A549 (cell line): ENCODE results near the gene PPME1. TPM values are rescaled to one million over a fixed set of nuclear protein-coding genes. Genes with fewer than 3 reads are reported as not detected.
A peak's percentile ranks its signal among the peaks of the same experiment; 100 is the strongest.

Experiments
- ATAC-seq, 2 experiments: fragments of 200-7000 bp in 1 of 2; fragments of >200 bp in 1 of 2; cut with Nextera tagmentation in 1 of 2; cut with Tn5 transposase in 1 of 2; 3 replicates each; pipeline versions ENCODE4 v1.8.0 to v1.9.1; 2018 to 2020; ENCODE audit warnings: mild to moderate bottlenecking in 1 of 2, moderate library complexity in 1 of 2
- CTCF ChIA-PET: fragments of 300-600 bp; sonication (Branson Sonifier 250); formaldehyde crosslinking; extraction: SDS; loops from one replicate; lab custom pipeline; 2021; ENCODE audit warnings: antibody characterized with exemption, inconsistent platforms; lab: Yijun Ruan, JAX
- POLR2A ChIA-PET: fragments of 350-600 bp; formaldehyde crosslinking; extraction: SDS; loops from one replicate; lab custom pipeline; 2021; ENCODE audit warnings: antibody characterized with exemption, inconsistent platforms; lab: Yijun Ruan, JAX
- DNase-seq, 2 experiments: peaks; one replicate each; pipeline versions ENCODE4 v3.0.0 to v3.0.0-alpha.2; 2011 to 2016; ENCODE audit warnings: low read depth in 1 of 2, low spot score in 1 of 2
- FAIRE-seq: peaks from 2 replicates; lab custom pipeline; 2011; peaks lifted over from hg19 to GRCh38; lab: Jason Lieb, UNC
- H3K27ac ChIP-seq, 2 experiments: fragments of >200 bp; sonication (Bioruptor Twin); formaldehyde crosslinking; 3 replicates each; pipeline ENCODE4 v1.5.1; 2016 to 2017
- H3K4me1 ChIP-seq: fragments of >200 bp; sonication (Bioruptor Twin); formaldehyde crosslinking; 3 replicates; pipeline ENCODE4 v1.6.1; 2016
- H3K4me2 ChIP-seq: fragments of >200 bp; sonication (Bioruptor Twin); formaldehyde crosslinking; 3 replicates; pipeline ENCODE4 v1.6.1; 2016
- H3K4me3 ChIP-seq: fragments of >200 bp; sonication (Bioruptor Twin); formaldehyde crosslinking; 3 replicates; pipeline ENCODE4 v1.5.1; 2016
- H3K9me3 ChIP-seq: fragments of >200 bp; sonication (Bioruptor Twin); formaldehyde crosslinking; 3 replicates; pipeline ENCODE4 v1.6.1; 2016
- CBX8 ChIP-seq: fragments of 200-600 bp; sonication (generic); IDR thresholded peaks from 2 replicates; pipeline ENCODE4 v1.6.1; 2016
- CHD2 ChIP-seq: fragments of 150-350 bp; IDR thresholded peaks from 2 replicates; pipeline ENCODE4 v1.6.1; 2014; ENCODE audit warnings: low read length; ENCODE audit not compliant: partially characterized antibody
- EP300 ChIP-seq, 2 experiments: fragments of >200 bp; sonication (Bioruptor Twin); formaldehyde crosslinking; IDR thresholded peaks; 2 replicates in 1 of 2; 3 replicates in 1 of 2; pipeline ENCODE4 v1.6.1; 2016 to 2017
- FOSB ChIP-seq: fragments of 250-450 bp; sonication (Bioruptor Pico); IDR thresholded peaks from 2 replicates; pipeline ENCODE4 v1.5.0; 2020; ENCODE audit warnings: mild to moderate bottlenecking, moderate library complexity
- FOSL2 ChIP-seq, 2 experiments: fragments of 450-650 bp in 1 of 2; fragments of >200 bp in 1 of 2; sonication (Bioruptor Twin) in 1 of 2; formaldehyde crosslinking; IDR thresholded peaks; 2 replicates each; pipeline versions ENCODE4 v1.5.0 to v1.6.1; 2016 to 2020; ENCODE audit warnings: mild to moderate bottlenecking in 1 of 2, moderate library complexity in 1 of 2
- GATA3 ChIP-seq: IDR thresholded peaks from 2 replicates; pipeline ENCODE4 v1.6.1; 2012; ENCODE audit warnings: borderline replicate concordance
- HDAC2 ChIP-seq: fragments of 200-600 bp; sonication (generic); IDR thresholded peaks from 2 replicates; pipeline ENCODE4 v1.6.1; 2016
- HOXA7 ChIP-seq: fragments of 250-450 bp; sonication (Bioruptor Pico); IDR thresholded peaks from 2 replicates; pipeline ENCODE4 v1.5.0; 2020; ENCODE audit warnings: mild to moderate bottlenecking, moderate library complexity
- HOXB5 ChIP-seq: fragments of 250-450 bp; sonication (Bioruptor Pico); IDR thresholded peaks from 2 replicates; pipeline ENCODE4 v1.5.0; 2020; ENCODE audit warnings: mild to moderate bottlenecking, moderate library complexity
- JUN ChIP-seq, 2 experiments: fragments of >200 bp; sonication (Bioruptor Twin); formaldehyde crosslinking; IDR thresholded peaks; 2 replicates in 1 of 2; 3 replicates in 1 of 2; pipeline ENCODE4 v1.6.1; 2016 to 2017
- JUNB ChIP-seq: fragments of >200 bp; sonication (Bioruptor Twin); formaldehyde crosslinking; IDR thresholded peaks from 2 replicates; pipeline ENCODE4 v1.6.1; 2016
- KDM1A ChIP-seq: fragments of 200-600 bp; sonication (generic); IDR thresholded peaks from 2 replicates; pipeline ENCODE4 v1.6.1; 2016; ENCODE audit warnings: low read depth, mild to moderate bottlenecking
- MAFK ChIP-seq: fragments of 450-650 bp; IDR thresholded peaks from 2 replicates; pipeline ENCODE4 v1.6.1; 2014; ENCODE audit not compliant: partially characterized antibody
- NR3C1 ChIP-seq: fragments of >200 bp; sonication (Bioruptor Twin); formaldehyde crosslinking; IDR thresholded peaks from 3 replicates; pipeline ENCODE4 v1.6.1; 2017
- PHF8 ChIP-seq: fragments of 200-600 bp; sonication (generic); IDR thresholded peaks from 2 replicates; pipeline ENCODE4 v1.6.1; 2016; ENCODE audit warnings: low read depth, mild to moderate bottlenecking, antibody characterized with exemption, moderate library complexity, borderline replicate concordance
- POLR2A ChIP-seq: IDR thresholded peaks from 2 replicates; pipeline ENCODE4 v1.6.1; 2012; ENCODE audit warnings: mild to moderate bottlenecking, low read length
- RFX5 ChIP-seq: fragments of 450-650 bp; IDR thresholded peaks from 2 replicates; pipeline ENCODE4 v1.7.1; 2014; ENCODE audit warnings: antibody characterized with exemption, mild to moderate bottlenecking, moderate library complexity
- SREBF2 ChIP-seq: fragments of 450-650 bp; IDR thresholded peaks from 2 replicates; pipeline ENCODE4 v1.6.1; 2014; ENCODE audit warnings: mild to moderate bottlenecking, moderate library complexity
- TFCP2L1 ChIP-seq: fragments of 250-450 bp; sonication (Bioruptor Pico); IDR thresholded peaks from 2 replicates; pipeline ENCODE4 v1.5.0; 2021; ENCODE audit warnings: mild to moderate bottlenecking
- TP53 ChIP-seq: fragments of 250-450 bp; sonication (Bioruptor Pico); IDR thresholded peaks from 2 replicates; pipeline ENCODE4 v1.5.0; 2021; ENCODE audit warnings: mild to moderate bottlenecking, moderate library complexity
- ZNF302 ChIP-seq: fragments of 250-450 bp; sonication (Bioruptor Pico); IDR thresholded peaks from 2 replicates; pipeline ENCODE4 v1.9.0; 2021; ENCODE audit warnings: inconsistent platforms, mild to moderate bottlenecking, moderate library complexity
- ZSCAN20 ChIP-seq: fragments of 250-450 bp; sonication (Bioruptor Pico); IDR thresholded peaks from 2 replicates; pipeline ENCODE4 v1.8.0; 2022; ENCODE audit warnings: mild to moderate bottlenecking, moderate library complexity
- WGBS: methylation state at CpG from one replicate; pipeline ENCODE4 v1.1.6; 2017; ENCODE audit errors: missing lambda C conversion rate; 5-methylcytosine and 5-hydroxymethylcytosine counted together
- polyA plus RNA-seq, 4 experiments: library from polyadenylated mRNA; depleted of rRNA in 3 of 4; stranded (reverse); fragments of >200 nt; fragmentation: RNase III in 1 of 4; extraction: RNeasy Plus Mini Kit Qiagen cat#74134 plus additional on column Dnase treatment in 1 of 4; gene quantifications; 2 replicates in 3 of 4; 3 replicates in 1 of 4; pipeline ENCODE4 v1.2.3, GENCODE V29; 2011 to 2017
- TF ChIP-seq, protein P1 (sequence below): fragments of 250-450 bp; sonication (Bioruptor Pico); IDR thresholded peaks from 2 replicates; pipeline ENCODE4 v1.5.0; 2020; ENCODE audit warnings: low read depth, mild to moderate bottlenecking, moderate library complexity
- TF ChIP-seq, protein P2 (sequence below): IDR thresholded peaks from 2 replicates; pipeline ENCODE4 v1.6.1; 2012
- TF ChIP-seq, protein P3 (sequence below): fragments of 250-450 bp; sonication (Bioruptor Pico); IDR thresholded peaks from 2 replicates; pipeline ENCODE4 v1.5.0; 2021; ENCODE audit warnings: mild to moderate bottlenecking, moderate library complexity, borderline replicate concordance
- TF ChIP-seq, protein P4 (sequence below): fragments of 450-650 bp; IDR thresholded peaks from 2 replicates; pipeline ENCODE4 v1.6.1; 2014; ENCODE audit warnings: antibody characterized with exemption
- TF ChIP-seq, protein P5 (sequence below): fragments of >200 bp; sonication (Bioruptor Twin); formaldehyde crosslinking; IDR thresholded peaks from 3 replicates; pipeline ENCODE4 v1.6.1; 2016
- TF ChIP-seq, protein P6 (sequence below): fragments of >200 bp; sonication (Bioruptor Twin); formaldehyde crosslinking; IDR thresholded peaks from 3 replicates; pipeline ENCODE4 v1.5.1; 2016
- TF ChIP-seq, protein P7 (sequence below): IDR thresholded peaks from 2 replicates; pipeline ENCODE4 v1.6.1; 2012
- TF ChIP-seq, protein P8 (sequence below): fragments of 200-600 bp; sonication (generic); IDR thresholded peaks from 2 replicates; pipeline ENCODE4 v1.6.1; 2016; ENCODE audit warnings: antibody characterized with exemption, mild to moderate bottlenecking, moderate library complexity

PPME1 gene
- polyA plus RNA-seq, 2 of the 4 experiments (the other 2 are of a cell fraction): 82.6 to 89.8 TPM

DNA sequence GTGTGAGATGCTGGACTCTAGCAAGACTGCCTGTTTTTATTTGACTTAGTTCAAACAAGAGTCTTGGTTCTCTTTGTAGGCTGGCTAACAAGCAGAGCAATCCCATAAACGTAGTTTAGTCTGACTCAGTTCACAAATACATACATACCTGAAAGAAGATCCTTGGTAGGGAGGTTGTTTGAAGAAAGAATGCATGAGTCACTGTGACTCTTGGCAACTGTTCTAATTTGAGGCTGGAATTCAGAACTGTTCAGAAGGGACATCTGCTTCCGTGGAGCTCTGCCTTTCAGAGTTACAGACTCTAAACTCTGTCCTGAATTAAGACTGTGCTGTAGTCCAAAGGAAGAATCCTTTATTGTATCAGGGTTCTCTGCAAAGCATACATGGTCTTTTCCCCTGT lies 32.5 kb upstream of the PPME1 start:
- FAIRE-seq (peak; percentile 99), ATAC-seq (peak; percentile 95 to 96), DNase-seq (peak; percentile 74 to 97)
- ChIA-PET POLR2A (interaction anchor here (0.6 to 1.1 kb wide), 3 partner anchors 16 to 156 kb away, joined by 3 to 4 read pairs (median 3); partner anchors contain the start of genes C2CD3, PPME1 and UCP2), CTCF (interaction anchor here (2.0 kb wide), 1 partner anchor 32 kb away, joined by 6 read pairs; the partner anchor contains the start of genes C2CD3 and PPME1)
- Histone ChIP-seq H3K9me3 (no peaks in the 10 kb centered on the region), H3K4me3 (no peak overlapping the region), H3K4me2 (peak overlapping the region; percentile 76), H3K4me1 (peaks cover 91% of the 10 kb centered on the region), H3K27ac (peak overlapping the region; percentile 88 to 90)
- WGBS: 0% methylated on average over 2 of the region's 2 CpGs
- TF ChIP-seq CBX8 (no peak), ZNF302 (CRISPR knock-in tag) (no peak), SREBF2 (no peak), RFX5 (no peak), POLR2A (no peak), EP300 (IDR thresholded peaks at IDR 0.05) (peak; percentile 61 to 88; a peak in 2 of 5 replicates), PHF8 (no peak), FOSB (no peak), CHD2 (no peak), TFCP2L1 (no peak), HOXB5 (CRISPR knock-in tag) (no peak), HOXA7 (CRISPR knock-in tag) (no peak), TP53 (CRISPR knock-in tag) (no peak), HDAC2 (no peak), NR3C1 (no peak), JUNB (peak; percentile 93), ZSCAN20 (CRISPR knock-in tag) (no peak), GATA3 (peak; percentile 92), FOSL2 (IDR thresholded peaks at IDR 0.05) (peak; percentile 86; the same call in 1 of the 2 replicates), FOSL2 (CRISPR knock-in tag; IDR thresholded peaks at IDR 0.05) (peak; percentile 99), MAFK (peak; percentile 74), JUN (IDR thresholded peaks at IDR 0.05) (peak; percentile 75 to 83; a peak in 4 of 5 replicates), KDM1A (no peak)
- TF ChIP-seq, protein P1, sequence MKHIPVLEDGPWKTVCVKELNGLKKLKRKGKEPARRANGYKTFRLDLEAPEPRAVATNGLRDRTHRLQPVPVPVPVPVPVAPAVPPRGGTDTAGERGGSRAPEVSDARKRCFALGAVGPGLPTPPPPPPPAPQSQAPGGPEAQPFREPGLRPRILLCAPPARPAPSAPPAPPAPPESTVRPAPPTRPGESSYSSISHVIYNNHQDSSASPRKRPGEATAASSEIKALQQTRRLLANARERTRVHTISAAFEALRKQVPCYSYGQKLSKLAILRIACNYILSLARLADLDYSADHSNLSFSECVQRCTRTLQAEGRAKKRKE: no peak
- TF ChIP-seq, protein P2, sequence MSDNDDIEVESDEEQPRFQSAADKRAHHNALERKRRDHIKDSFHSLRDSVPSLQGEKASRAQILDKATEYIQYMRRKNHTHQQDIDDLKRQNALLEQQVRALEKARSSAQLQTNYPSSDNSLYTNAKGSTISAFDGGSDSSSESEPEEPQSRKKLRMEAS: peak; percentile 71
- TF ChIP-seq, protein P3, sequence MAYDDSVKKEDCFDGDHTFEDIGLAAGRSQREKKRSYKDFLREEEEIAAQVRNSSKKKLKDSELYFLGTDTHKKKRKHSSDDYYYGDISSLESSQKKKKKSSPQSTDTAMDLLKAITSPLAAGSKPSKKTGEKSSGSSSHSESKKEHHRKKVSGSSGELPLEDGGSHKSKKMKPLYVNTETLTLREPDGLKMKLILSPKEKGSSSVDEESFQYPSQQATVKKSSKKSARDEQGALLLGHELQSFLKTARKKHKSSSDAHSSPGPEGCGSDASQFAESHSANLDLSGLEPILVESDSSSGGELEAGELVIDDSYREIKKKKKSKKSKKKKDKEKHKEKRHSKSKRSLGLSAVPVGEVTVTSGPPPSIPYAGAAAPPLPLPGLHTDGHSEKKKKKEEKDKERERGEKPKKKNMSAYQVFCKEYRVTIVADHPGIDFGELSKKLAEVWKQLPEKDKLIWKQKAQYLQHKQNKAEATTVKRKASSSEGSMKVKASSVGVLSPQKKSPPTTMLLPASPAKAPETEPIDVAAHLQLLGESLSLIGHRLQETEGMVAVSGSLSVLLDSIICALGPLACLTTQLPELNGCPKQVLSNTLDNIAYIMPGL (CRISPR knock-in tag): no peak
- TF ChIP-seq, protein P4, sequence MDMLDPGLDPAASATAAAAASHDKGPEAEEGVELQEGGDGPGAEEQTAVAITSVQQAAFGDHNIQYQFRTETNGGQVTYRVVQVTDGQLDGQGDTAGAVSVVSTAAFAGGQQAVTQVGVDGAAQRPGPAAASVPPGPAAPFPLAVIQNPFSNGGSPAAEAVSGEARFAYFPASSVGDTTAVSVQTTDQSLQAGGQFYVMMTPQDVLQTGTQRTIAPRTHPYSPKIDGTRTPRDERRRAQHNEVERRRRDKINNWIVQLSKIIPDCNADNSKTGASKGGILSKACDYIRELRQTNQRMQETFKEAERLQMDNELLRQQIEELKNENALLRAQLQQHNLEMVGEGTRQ: no peak
- TF ChIP-seq, protein P5, sequence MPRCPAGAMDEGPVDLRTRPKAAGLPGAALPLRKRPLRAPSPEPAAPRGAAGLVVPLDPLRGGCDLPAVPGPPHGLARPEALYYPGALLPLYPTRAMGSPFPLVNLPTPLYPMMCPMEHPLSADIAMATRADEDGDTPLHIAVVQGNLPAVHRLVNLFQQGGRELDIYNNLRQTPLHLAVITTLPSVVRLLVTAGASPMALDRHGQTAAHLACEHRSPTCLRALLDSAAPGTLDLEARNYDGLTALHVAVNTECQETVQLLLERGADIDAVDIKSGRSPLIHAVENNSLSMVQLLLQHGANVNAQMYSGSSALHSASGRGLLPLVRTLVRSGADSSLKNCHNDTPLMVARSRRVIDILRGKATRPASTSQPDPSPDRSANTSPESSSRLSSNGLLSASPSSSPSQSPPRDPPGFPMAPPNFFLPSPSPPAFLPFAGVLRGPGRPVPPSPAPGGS: peak; percentile 62; the same call in 1 of the 3 replicates
- TF ChIP-seq, protein P6, sequence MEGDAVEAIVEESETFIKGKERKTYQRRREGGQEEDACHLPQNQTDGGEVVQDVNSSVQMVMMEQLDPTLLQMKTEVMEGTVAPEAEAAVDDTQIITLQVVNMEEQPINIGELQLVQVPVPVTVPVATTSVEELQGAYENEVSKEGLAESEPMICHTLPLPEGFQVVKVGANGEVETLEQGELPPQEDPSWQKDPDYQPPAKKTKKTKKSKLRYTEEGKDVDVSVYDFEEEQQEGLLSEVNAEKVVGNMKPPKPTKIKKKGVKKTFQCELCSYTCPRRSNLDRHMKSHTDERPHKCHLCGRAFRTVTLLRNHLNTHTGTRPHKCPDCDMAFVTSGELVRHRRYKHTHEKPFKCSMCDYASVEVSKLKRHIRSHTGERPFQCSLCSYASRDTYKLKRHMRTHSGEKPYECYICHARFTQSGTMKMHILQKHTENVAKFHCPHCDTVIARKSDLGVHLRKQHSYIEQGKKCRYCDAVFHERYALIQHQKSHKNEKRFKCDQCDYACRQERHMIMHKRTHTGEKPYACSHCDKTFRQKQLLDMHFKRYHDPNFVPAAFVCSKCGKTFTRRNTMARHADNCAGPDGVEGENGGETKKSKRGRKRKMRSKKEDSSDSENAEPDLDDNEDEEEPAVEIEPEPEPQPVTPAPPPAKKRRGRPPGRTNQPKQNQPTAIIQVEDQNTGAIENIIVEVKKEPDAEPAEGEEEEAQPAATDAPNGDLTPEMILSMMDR: no peak
- TF ChIP-seq, protein P7, sequence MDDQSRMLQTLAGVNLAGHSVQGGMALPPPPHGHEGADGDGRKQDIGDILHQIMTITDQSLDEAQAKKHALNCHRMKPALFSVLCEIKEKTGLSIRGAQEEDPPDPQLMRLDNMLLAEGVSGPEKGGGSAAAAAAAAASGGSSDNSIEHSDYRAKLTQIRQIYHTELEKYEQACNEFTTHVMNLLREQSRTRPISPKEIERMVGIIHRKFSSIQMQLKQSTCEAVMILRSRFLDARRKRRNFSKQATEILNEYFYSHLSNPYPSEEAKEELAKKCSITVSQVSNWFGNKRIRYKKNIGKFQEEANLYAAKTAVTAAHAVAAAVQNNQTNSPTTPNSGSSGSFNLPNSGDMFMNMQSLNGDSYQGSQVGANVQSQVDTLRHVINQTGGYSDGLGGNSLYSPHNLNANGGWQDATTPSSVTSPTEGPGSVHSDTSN: 0 out of 2 replicates have a peak, but pooled peaks have one; percentile 32
- TF ChIP-seq, protein P8, sequence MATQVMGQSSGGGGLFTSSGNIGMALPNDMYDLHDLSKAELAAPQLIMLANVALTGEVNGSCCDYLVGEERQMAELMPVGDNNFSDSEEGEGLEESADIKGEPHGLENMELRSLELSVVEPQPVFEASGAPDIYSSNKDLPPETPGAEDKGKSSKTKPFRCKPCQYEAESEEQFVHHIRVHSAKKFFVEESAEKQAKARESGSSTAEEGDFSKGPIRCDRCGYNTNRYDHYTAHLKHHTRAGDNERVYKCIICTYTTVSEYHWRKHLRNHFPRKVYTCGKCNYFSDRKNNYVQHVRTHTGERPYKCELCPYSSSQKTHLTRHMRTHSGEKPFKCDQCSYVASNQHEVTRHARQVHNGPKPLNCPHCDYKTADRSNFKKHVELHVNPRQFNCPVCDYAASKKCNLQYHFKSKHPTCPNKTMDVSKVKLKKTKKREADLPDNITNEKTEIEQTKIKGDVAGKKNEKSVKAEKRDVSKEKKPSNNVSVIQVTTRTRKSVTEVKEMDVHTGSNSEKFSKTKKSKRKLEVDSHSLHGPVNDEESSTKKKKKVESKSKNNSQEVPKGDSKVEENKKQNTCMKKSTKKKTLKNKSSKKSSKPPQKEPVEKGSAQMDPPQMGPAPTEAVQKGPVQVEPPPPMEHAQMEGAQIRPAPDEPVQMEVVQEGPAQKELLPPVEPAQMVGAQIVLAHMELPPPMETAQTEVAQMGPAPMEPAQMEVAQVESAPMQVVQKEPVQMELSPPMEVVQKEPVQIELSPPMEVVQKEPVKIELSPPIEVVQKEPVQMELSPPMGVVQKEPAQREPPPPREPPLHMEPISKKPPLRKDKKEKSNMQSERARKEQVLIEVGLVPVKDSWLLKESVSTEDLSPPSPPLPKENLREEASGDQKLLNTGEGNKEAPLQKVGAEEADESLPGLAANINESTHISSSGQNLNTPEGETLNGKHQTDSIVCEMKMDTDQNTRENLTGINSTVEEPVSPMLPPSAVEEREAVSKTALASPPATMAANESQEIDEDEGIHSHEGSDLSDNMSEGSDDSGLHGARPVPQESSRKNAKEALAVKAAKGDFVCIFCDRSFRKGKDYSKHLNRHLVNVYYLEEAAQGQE: no peak
